Activated B cell treated with CpG ODN at 0.5 μM for 24 hours (primary cell): ENCODE measurements around the gene MVB12B. TPM values are rescaled to one million over a fixed set of nuclear protein-coding genes. Genes with fewer than 3 reads are reported as not detected.
A peak's percentile ranks its signal among the peaks of the same experiment; 100 is the strongest.
"Not testable (repeated sequence)": the region's sequence is repeated elsewhere in the genome, so short reads cannot be mapped to it uniquely, and the experiment has no call there.

Source experiments
- ATAC-seq: fragments of 200-7000 bp; cut with Tn5 transposase; one replicate; pipeline ENCODE4 v1.10.0; 2021; ENCODE audit warnings: low read depth, mild to moderate bottlenecking, moderate library complexity
- CTCF ChIA-PET: fragments of 350-600 bp; sonication (Branson Sonifier 250); formaldehyde crosslinking; loops from one replicate; lab custom pipeline; 2021; ENCODE audit warnings: antibody characterized with exemption; lab: Charles Lee
- POLR2A ChIA-PET: fragments of 350-600 bp; sonication (Branson Sonifier 250); formaldehyde crosslinking; loops from one replicate; lab custom pipeline; 2021; ENCODE audit warnings: antibody characterized with exemption; lab: Charles Lee
- DNase-seq: peaks from one replicate; pipeline ENCODE4 v3.0.0; 2022
- H3K27ac Mint-ChIP-seq: one replicate; pipeline ENCODE4 v1.8.0; 2020; ENCODE audit warnings: mixed read lengths
- H3K27me3 Mint-ChIP-seq: one replicate; pipeline ENCODE4 v1.8.0; 2021; ENCODE audit warnings: mixed read lengths
- H3K36me3 Mint-ChIP-seq: one replicate; pipeline ENCODE4 v1.8.0; 2021; ENCODE audit warnings: low read depth, mixed read lengths
- H3K4me1 Mint-ChIP-seq: one replicate; pipeline ENCODE4 v1.8.0; 2021; ENCODE audit warnings: mixed read lengths
- H3K4me3 Mint-ChIP-seq: one replicate; pipeline ENCODE4 v1.8.0; 2020; ENCODE audit warnings: mild to moderate bottlenecking, mixed read lengths
- H3K9me3 Mint-ChIP-seq: one replicate; pipeline ENCODE4 v1.8.0; 2020; ENCODE audit warnings: mixed read lengths
- CTCF ChIP-seq: fragments of 200-600 bp; IDR thresholded peaks from one replicate; pipeline ENCODE4 v1.8.0; 2022; ENCODE audit warnings: antibody characterized with exemption, mild to moderate bottlenecking
- intact Hi-C: fragments of 100-400 bp; cut with micrococcal nuclease; formaldehyde crosslinking; loops from one replicate; pipeline ENCODE4 v1.15.1; 2024
- total RNA-seq: library from RNA; stranded (reverse); gene quantifications from 2 replicates; pipeline ENCODE4 v1.2.3, GENCODE V29; 2022

MVB12B gene
- 2.3 and 2.5 TPM in 2 replicates for total RNA-seq

DNA sequence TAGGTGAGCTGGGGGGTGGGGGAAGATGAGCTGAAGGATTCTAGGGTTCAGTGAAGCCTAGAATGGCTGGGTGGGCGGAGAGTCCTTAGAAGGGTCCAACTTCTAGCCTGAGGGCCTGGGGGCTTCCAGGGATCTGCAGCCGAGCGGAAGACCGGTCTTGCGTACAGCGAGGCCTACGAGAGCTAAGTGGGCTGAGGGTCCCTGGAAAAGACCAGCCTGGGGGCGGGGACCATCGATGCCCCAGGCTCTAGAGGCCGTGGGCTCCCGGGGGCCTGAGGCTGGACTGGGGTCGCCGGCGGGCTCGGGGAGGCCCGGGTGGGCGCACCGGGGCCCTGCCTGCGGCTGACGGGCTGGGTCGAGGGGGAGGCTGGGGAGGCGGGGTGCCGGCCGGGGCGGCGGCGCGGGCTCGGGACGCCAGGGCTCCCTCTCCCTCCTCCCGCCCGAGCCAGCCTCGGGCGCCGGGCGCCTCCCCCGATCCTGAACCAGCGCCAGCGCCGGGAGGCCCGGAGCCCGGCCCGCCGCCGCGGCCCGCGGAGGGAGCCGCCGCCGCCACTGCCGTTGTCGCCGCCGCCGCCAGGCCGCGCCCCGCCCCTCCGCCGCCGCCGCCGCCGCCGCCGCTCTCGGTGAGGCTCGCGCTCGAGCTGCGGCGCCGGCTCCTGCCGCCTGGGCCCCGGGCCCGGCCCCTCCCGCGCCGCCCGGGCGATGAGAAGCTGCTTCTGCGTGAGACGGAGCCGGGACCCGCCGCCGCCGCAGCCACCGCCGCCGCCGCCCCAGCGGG is at the start of gene MVB12B:
MVB12B (plus strand) TSS at position 602 of the 778 bp plus-strand sequence; CDS start at position 703, 101 bp downstream.
- H3K27me3 Mint-ChIP-seq, result peaks cover 11% of the 10 kb centered on the region
- H3K4me1 Mint-ChIP-seq, result peaks cover 18% of the 10 kb centered on the region
- ATAC-seq (peak; percentile 83), DNase-seq (peak; percentile 64)
- no peaks in the 10 kb centered on the region for H3K36me3 Mint-ChIP-seq
- peaks cover 5% of the 10 kb centered on the region for H3K9me3 Mint-ChIP-seq
- peak within 1 kb of the TSS; percentile 79 for H3K4me3 Mint-ChIP-seq
- CTCF ChIA-PET, result interaction anchor here (1.0 to 2.0 kb wide), 4 partner anchors 70 to 919 kb away, joined by 3 to 9 read pairs (median 4); no protein-coding TSS in a partner anchor
- intact Hi-C loops, result loop anchor here (5.0 kb wide), 1 partner anchor 146 kb away; no protein-coding TSS in a partner anchor
- H3K27ac Mint-ChIP-seq, result peak within 1 kb of the TSS; percentile 68
- TF ChIP-seq CTCF, result no peak
- POLR2A ChIA-PET, result interaction anchor here (0.6 to 1.3 kb wide), 2 partner anchors 144 to 1535 kb away, joined by 3 read pairs; no protein-coding TSS in a partner anchor

GRCh38 chr9:126283799-126284465 is 42.7 kb upstream of the MVB12B start:
- Mint-ChIP-seq H3K27me3 (peaks cover 10% of the 10 kb centered on the region), H3K4me1 (no peaks in the 10 kb centered on the region), H3K27ac (no peak overlapping the region), H3K36me3 (no peaks in the 10 kb centered on the region), H3K9me3 (peaks cover 8% of the 10 kb centered on the region), H3K4me3 (no peak overlapping the region)
- ATAC-seq (no peak), DNase-seq (no peak)
- ChIA-PET POLR2A (no interaction called here), CTCF (no interaction called here)
- no peak for TF ChIP-seq CTCF
- intact Hi-C loops, result no loop called here

- H3K4me3 Mint-ChIP-seq, DNase-seq, POLR2A ChIA-PET, H3K4me1 Mint-ChIP-seq, H3K27ac Mint-ChIP-seq, CTCF ChIA-PET, intact Hi-C loops, ATAC-seq, H3K27me3 Mint-ChIP-seq, H3K9me3 Mint-ChIP-seq, H3K36me3 Mint-ChIP-seq: not testable (repeated sequence)
Observed at GRCh38 chr9:126285652-126286051, 41.0 kb upstream of the MVB12B start.

GRCh38 chr9:126287166-126287866 is 39.3 kb upstream of the MVB12B start:
- intact Hi-C loops, result no loop called here
- Mint-ChIP-seq H3K27me3 (peaks cover 5% of the 10 kb centered on the region), H3K4me1 (no peaks in the 10 kb centered on the region), H3K36me3 (no peaks in the 10 kb centered on the region), H3K27ac (no peak overlapping the region), H3K4me3 (no peak overlapping the region), H3K9me3 (no peaks in the 10 kb centered on the region)
- POLR2A ChIA-PET, result no interaction called here
- CTCF ChIA-PET, result no interaction called here
- DNase-seq (no peak), ATAC-seq (no peak)
- no peak for TF ChIP-seq CTCF

- no peak for DNase-seq
- no peaks in the 10 kb centered on the region for H3K4me1 Mint-ChIP-seq
- ChIA-PET POLR2A (interaction anchor here (0.6 kb wide), 1 partner anchor 590 kb away, joined by 3 read pairs; no protein-coding TSS in a partner anchor), CTCF (no interaction called here)
- intact Hi-C loops, result no loop called here
- H3K9me3 Mint-ChIP-seq, result no peaks in the 10 kb centered on the region
- H3K4me3 Mint-ChIP-seq, result no peak overlapping the region
- H3K27me3 Mint-ChIP-seq, result peaks cover 7% of the 10 kb centered on the region
- no peaks in the 10 kb centered on the region for H3K36me3 Mint-ChIP-seq
- no peak for TF ChIP-seq CTCF
- ATAC-seq, result no peak
- H3K27ac Mint-ChIP-seq, result no peak overlapping the region
Observed at GRCh38 chr9:126290871-126291270, 35.8 kb upstream of the MVB12B start.
